HG03520 (cell line): Measurements from ENCODE around the gene HSPA1L.
"Not testable (repeated sequence)": the region's sequence is repeated elsewhere in the genome, so short reads cannot be mapped to it uniquely, and the experiment has no call there.

ENCODE experiments used
- ATAC-seq: cut with Tn5 transposase; IDR thresholded peaks from one replicate; pipeline ENCODE4 v1.9.1; 2021; ENCODE audit warnings: mild to moderate bottlenecking, moderate library complexity; ENCODE audit not compliant: unreplicated experiment

HSPA1L gene

GRCh38 chr6:31815025-31815838 is at the start of gene HSPA1L, which contains the start of gene HSPA1A:
HSPA1L (minus strand) TSS chr6:31815283; CDS start chr6:31811972, 3,311 bp downstream.
HSPA1A (plus strand) TSS chr6:31815543; CDS start chr6:31815757, 214 bp downstream.
- no peak for ATAC-seq

- no peak for ATAC-seq
Measured at GRCh38 chr6:31864818-31865204, 49.7 kb upstream of the HSPA1L start.

GRCh38 chr6:31864123-31864562 is 49.1 kb upstream of the HSPA1L start:
- not testable (repeated sequence) for ATAC-seq

- ATAC-seq = peak; percentile 83
Measured at GRCh38 chr6:31862344-31863235, 47.5 kb upstream of the HSPA1L start, which contains the start of gene NEU1. NEU1 (minus strand) TSS chr6:31862821; CDS start chr6:31862776, 45 bp downstream.

GRCh38 chr6:31861919-31862343 is 46.8 kb upstream of the HSPA1L start:
- ATAC-seq = no peak

GRCh38 chr6:31861150-31861549 is 46.1 kb upstream of the HSPA1L start:
- no peak for ATAC-seq

GRCh38 chr6:31860349-31860748 is 45.3 kb upstream of the HSPA1L start:
- no peak for ATAC-seq

- no peak for ATAC-seq
Measured at GRCh38 chr6:31859923-31860322, 44.8 kb upstream of the HSPA1L start.

GRCh38 chr6:31858707-31859106 is 43.6 kb upstream of the HSPA1L start:
- no peak for ATAC-seq

- ATAC-seq = not testable (repeated sequence)
Measured at GRCh38 chr6:31857774-31858173, 42.7 kb upstream of the HSPA1L start.

GRCh38 chr6:31851980-31852718 is 37.1 kb upstream of the HSPA1L start:
- not testable (repeated sequence) for ATAC-seq

- no peak for ATAC-seq
Measured at GRCh38 chr6:31851485-31851832, 36.4 kb upstream of the HSPA1L start.

- no peak for ATAC-seq
Measured at GRCh38 chr6:31850765-31851484, 35.8 kb upstream of the HSPA1L start.

GRCh38 chr6:31847276-31847978 is 32.3 kb upstream of the HSPA1L start:
- ATAC-seq = no peak

GRCh38 chr6:31844507-31844906 is 29.4 kb upstream of the HSPA1L start:
- no peak for ATAC-seq

- ATAC-seq = no peak
Measured at GRCh38 chr6:31842053-31842452, 27.0 kb upstream of the HSPA1L start.

- ATAC-seq = not testable (repeated sequence)
Measured at GRCh38 chr6:31839779-31840126, 24.7 kb upstream of the HSPA1L start.

GRCh38 chr6:31838968-31839367 is 23.9 kb upstream of the HSPA1L start:
- ATAC-seq = no peak

- ATAC-seq = not testable (repeated sequence)
Measured at GRCh38 chr6:31838114-31838553, 23.1 kb upstream of the HSPA1L start.
